Measurements from ENCODE around the gene SLC35E3. TPM values are rescaled to one million over a fixed set of nuclear protein-coding genes. Genes with fewer than 3 reads are reported as not detected.
"Not testable (repeated sequence)": the region's sequence is repeated elsewhere in the genome, so short reads cannot be mapped to it uniquely, and the experiment has no call there.

Gene SLC35E3
- total RNA-seq, 3 donors from 2014 or later: 5.8 to 12.1 (median 10.5) TPM

- Histone ChIP-seq H3K9me3 (no peaks in the 10 kb centered on the region), H3K4me3 (no peak overlapping the region), H3K27ac (no peak overlapping the region), H3K4me1 (no peaks in the 10 kb centered on the region), H3K36me3 (no peaks in the 10 kb centered on the region), H3K27me3 (no peaks in the 10 kb centered on the region)
- no peak for DNase-seq (ENCODE audit: low spot score in 2 of 2)
- no peak for TF ChIP-seq POLR2A (IDR thresholded peaks at IDR 0.05)
- TF ChIP-seq, protein P1, sequence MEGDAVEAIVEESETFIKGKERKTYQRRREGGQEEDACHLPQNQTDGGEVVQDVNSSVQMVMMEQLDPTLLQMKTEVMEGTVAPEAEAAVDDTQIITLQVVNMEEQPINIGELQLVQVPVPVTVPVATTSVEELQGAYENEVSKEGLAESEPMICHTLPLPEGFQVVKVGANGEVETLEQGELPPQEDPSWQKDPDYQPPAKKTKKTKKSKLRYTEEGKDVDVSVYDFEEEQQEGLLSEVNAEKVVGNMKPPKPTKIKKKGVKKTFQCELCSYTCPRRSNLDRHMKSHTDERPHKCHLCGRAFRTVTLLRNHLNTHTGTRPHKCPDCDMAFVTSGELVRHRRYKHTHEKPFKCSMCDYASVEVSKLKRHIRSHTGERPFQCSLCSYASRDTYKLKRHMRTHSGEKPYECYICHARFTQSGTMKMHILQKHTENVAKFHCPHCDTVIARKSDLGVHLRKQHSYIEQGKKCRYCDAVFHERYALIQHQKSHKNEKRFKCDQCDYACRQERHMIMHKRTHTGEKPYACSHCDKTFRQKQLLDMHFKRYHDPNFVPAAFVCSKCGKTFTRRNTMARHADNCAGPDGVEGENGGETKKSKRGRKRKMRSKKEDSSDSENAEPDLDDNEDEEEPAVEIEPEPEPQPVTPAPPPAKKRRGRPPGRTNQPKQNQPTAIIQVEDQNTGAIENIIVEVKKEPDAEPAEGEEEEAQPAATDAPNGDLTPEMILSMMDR (IDR thresholded peaks at IDR 0.05): no peak
- TF ChIP-seq POLR2AphosphoS5 (IDR thresholded peaks at IDR 0.05): no peak
- intact Hi-C loops (cut with DNase I; ENCODE audit: low total_unique reads): loop anchor here (10.0 kb wide), 1 partner anchor 1812 kb away; no protein-coding TSS in a partner anchor
These were observed 50.4 kb downstream of the SLC35E3 start for GRCh38 chr12:68796399-68796798.

DNA sequence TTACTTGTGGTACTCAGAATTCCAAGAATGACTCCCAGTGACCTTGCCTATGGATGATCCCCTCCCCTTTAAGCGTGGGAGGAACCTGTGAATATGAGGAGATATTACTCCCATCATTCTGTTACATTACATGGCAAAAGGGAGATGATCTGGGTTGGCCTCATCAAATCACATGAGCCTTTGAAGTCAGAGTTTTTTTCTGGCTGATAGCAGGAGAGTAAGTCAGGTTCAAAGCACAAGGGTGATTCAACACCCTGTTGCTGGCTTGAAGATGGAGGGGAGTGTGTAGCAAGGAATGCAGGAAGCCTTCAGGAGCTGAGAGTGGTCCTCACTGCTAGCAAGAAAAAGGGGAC is 52.9 kb downstream of the SLC35E3 start:
- no peaks in the 10 kb centered on the region for H3K9me3 ChIP-seq
- no peaks in the 10 kb centered on the region for H3K36me3 ChIP-seq
- no peak for TF ChIP-seq POLR2A (IDR thresholded peaks at IDR 0.05)
- TF ChIP-seq, protein P1 (IDR thresholded peaks at IDR 0.05): no peak
- TF ChIP-seq POLR2AphosphoS5 (IDR thresholded peaks at IDR 0.05): no peak
- H3K27me3 ChIP-seq: no peaks in the 10 kb centered on the region
- no peaks in the 10 kb centered on the region for H3K4me1 ChIP-seq
- intact Hi-C loops (cut with DNase I; ENCODE audit: low total_unique reads): loop anchor here (10.0 kb wide), 1 partner anchor 1814 kb away; no protein-coding TSS in a partner anchor
- no peak overlapping the region for H3K27ac ChIP-seq
- DNase-seq (ENCODE audit: low spot score in 2 of 2): no peak
- no peak overlapping the region for H3K4me3 ChIP-seq

DNA sequence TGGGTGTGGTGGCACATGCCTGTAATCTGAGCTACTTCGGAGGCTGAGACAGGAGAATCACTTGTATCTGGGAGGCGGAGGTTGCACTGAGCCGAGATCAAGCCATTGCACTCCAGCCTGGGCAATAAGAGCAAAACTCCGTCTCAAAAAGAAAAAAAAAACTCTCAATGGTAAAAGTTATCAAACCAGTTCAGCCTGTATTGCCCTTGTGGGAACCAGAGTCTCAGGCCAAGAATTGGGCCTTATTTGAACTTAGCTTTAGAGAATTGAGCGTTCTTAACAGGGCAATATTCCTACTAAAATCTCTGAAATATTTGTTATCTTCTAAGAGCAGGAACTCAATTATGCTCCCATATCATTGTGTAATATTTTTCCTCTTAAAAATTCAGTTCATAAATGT is 54.3 kb downstream of the SLC35E3 start:
- no peaks in the 10 kb centered on the region for H3K36me3 ChIP-seq
- H3K27me3 ChIP-seq: no peaks in the 10 kb centered on the region
- intact Hi-C loops (cut with DNase I; ENCODE audit: low total_unique reads): no loop called here
- no peaks in the 10 kb centered on the region for H3K9me3 ChIP-seq
- TF ChIP-seq POLR2AphosphoS5 (IDR thresholded peaks at IDR 0.05) (no peak), POLR2A (IDR thresholded peaks at IDR 0.05) (no peak)
- TF ChIP-seq, protein P1 (IDR thresholded peaks at IDR 0.05): no peak
- no peak for DNase-seq (ENCODE audit: low spot score in 2 of 2)
- H3K4me3 ChIP-seq: no peak overlapping the region
- H3K27ac ChIP-seq: peak overlapping the region in 1 of 2 donors; percentile 45
- H3K4me1 ChIP-seq: no peaks in the 10 kb centered on the region

- H3K4me3 ChIP-seq; DNase-seq (ENCODE audit: low spot score in 2 of 2); H3K27me3 ChIP-seq; H3K9me3 ChIP-seq; H3K4me1 ChIP-seq; intact Hi-C loops (cut with DNase I; ENCODE audit: low total_unique reads); H3K36me3 ChIP-seq: not testable (repeated sequence)
- H3K27ac ChIP-seq: peak overlapping the region in 1 of 2 donors; percentile 45
These were observed 55.1 kb downstream of the SLC35E3 start for GRCh38 chr12:68801124-68801523.

DNA sequence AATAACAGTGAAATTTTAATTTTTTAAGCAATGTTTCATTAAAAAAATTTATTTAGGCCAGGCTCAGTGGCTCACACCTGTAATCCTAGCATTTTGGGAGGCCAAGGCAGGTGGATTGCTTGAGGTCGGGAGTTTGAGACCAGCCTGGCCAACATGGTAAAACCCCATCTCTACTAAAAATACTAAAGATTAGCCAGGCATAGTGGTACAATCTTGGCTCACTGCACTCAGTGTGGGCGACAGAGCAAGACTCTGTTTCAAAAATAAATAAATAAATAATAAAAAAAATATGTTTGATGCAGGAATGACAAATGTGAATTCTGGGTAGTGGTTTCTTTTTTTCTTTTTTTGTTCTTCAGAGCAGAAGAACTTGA is 56.4 kb downstream of the SLC35E3 start:
- H3K4me1 ChIP-seq; H3K4me3 ChIP-seq; DNase-seq (ENCODE audit: low spot score in 2 of 2); H3K36me3 ChIP-seq; H3K9me3 ChIP-seq; intact Hi-C loops (cut with DNase I; ENCODE audit: low total_unique reads); H3K27ac ChIP-seq; H3K27me3 ChIP-seq: not testable (repeated sequence)

- H3K4me3 ChIP-seq; H3K4me1 ChIP-seq; H3K9me3 ChIP-seq; intact Hi-C loops (cut with DNase I; ENCODE audit: low total_unique reads); DNase-seq (ENCODE audit: low spot score in 2 of 2); H3K27me3 ChIP-seq; H3K36me3 ChIP-seq: not testable (repeated sequence)
- peak overlapping the region in 1 of 2 donors; percentile 57 for H3K27ac ChIP-seq
These were observed 57.1 kb downstream of the SLC35E3 start for GRCh38 chr12:68802911-68803651.

All from breast epithelium (tissue), 4 donors.